Vagina (tissue), 2 donors: ENCODE data around the gene PLSCR3.

Source experiments
- POLR2A ChIP-seq, 2 donors: fragments of 450-650 bp; IDR thresholded peaks; one replicate each; pipeline ENCODE4 v1.6.1; 2017; ENCODE audit warnings: antibody characterized with exemption in 2 of 2, mild to moderate bottlenecking in 2 of 2, moderate library complexity in 2 of 2
- POLR2AphosphoS5 ChIP-seq, 2 donors: sonication (generic); formaldehyde crosslinking; IDR thresholded peaks; one replicate each; pipeline ENCODE4 v1.9.0; 2017; ENCODE audit warnings: antibody characterized with exemption in 2 of 2, mild to moderate bottlenecking in 2 of 2, low read depth in 1 of 2; ENCODE audit not compliant: insufficient read depth in 1 of 2
- TF ChIP-seq, protein P1 (sequence below), 3 experiments: fragments of 450-650 bp in 2 of 3; fragments of 200-600 bp in 1 of 3; sonication (generic) in 1 of 3; IDR thresholded peaks; one replicate each; pipeline ENCODE4 v1.5.1; 2017 to 2019; ENCODE audit warnings: antibody characterized with exemption in 3 of 3, mild to moderate bottlenecking in 2 of 3, moderate library complexity in 2 of 3

DNA sequence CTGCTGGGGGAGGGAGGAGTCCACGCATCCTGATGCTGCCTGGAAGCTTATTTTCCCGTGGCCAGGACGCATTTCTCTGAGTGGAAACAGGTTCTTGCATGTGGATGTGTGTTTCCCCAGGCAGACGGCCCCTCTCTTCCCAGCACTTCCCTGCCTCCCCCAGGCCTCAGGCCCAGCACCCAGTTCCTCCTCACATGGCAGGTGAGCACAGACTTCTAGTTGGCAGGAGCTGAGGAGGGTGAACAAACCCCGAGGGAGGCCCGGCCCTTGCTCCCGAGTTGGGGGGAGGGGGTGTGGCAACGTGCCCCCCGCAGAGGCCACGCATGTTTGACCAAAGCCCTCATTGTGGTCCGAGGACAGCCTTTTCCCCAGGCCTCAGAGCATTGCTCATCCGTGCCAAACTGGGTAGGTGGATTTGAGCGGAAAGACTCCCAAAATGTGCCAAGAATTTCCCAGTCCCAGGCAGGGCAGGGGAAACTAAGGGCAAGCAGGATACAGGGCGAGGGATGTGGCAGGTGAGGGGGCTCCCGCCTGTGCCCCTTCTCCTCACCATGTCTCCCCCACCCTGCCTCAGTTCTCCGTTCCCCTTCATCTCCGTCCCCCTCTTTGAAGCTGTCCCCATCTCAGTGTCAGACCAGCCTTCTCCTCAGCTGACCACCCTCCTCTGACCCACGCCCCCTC lies 24.3 kb upstream of the PLSCR3 start:
- no peak for TF ChIP-seq POLR2A (IDR thresholded peaks at IDR 0.05)
- TF ChIP-seq, protein P1, sequence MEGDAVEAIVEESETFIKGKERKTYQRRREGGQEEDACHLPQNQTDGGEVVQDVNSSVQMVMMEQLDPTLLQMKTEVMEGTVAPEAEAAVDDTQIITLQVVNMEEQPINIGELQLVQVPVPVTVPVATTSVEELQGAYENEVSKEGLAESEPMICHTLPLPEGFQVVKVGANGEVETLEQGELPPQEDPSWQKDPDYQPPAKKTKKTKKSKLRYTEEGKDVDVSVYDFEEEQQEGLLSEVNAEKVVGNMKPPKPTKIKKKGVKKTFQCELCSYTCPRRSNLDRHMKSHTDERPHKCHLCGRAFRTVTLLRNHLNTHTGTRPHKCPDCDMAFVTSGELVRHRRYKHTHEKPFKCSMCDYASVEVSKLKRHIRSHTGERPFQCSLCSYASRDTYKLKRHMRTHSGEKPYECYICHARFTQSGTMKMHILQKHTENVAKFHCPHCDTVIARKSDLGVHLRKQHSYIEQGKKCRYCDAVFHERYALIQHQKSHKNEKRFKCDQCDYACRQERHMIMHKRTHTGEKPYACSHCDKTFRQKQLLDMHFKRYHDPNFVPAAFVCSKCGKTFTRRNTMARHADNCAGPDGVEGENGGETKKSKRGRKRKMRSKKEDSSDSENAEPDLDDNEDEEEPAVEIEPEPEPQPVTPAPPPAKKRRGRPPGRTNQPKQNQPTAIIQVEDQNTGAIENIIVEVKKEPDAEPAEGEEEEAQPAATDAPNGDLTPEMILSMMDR (IDR thresholded peaks at IDR 0.05): no peak
- TF ChIP-seq POLR2AphosphoS5 (IDR thresholded peaks at IDR 0.05; ENCODE audit: insufficient read depth in 1 of 2, low read depth in 1 of 2): no peak
